ENCODE measurements around the gene ZSWIM4.
"Not testable (repeated sequence)": the region's sequence is repeated elsewhere in the genome, so short reads cannot be mapped to it uniquely, and the experiment has no call there.

ZSWIM4 gene

GRCh38 chr19:13794757-13795589 lies at the start of gene ZSWIM4:
ZSWIM4 (plus strand) TSS chr19:13795443; CDS start chr19:13795649, 206 bp downstream.
- peak; percentile 97 for DNase-seq

GRCh38 chr19:13747098-13747453 lies 48.2 kb upstream of the ZSWIM4 start:
- no peak for DNase-seq

- peak; percentile 38 for DNase-seq
Observed at GRCh38 chr19:13748169-13748828, 46.9 kb upstream of the ZSWIM4 start.

- DNase-seq: no peak
Observed at GRCh38 chr19:13751436-13751835, 43.8 kb upstream of the ZSWIM4 start.

- DNase-seq: not testable (repeated sequence)
Observed at GRCh38 chr19:13753622-13754021, 41.6 kb upstream of the ZSWIM4 start.

- no peak for DNase-seq
Observed at GRCh38 chr19:13756210-13756609, 39.0 kb upstream of the ZSWIM4 start.

GRCh38 chr19:13757805-13758772 lies 37.2 kb upstream of the ZSWIM4 start:
- DNase-seq: no peak

- no peak for DNase-seq
Observed at GRCh38 chr19:13758795-13759194, 36.4 kb upstream of the ZSWIM4 start.

- DNase-seq: no peak
Observed at GRCh38 chr19:13761423-13761822, 33.8 kb upstream of the ZSWIM4 start.

- no peak for DNase-seq
Observed at GRCh38 chr19:13762635-13763235, 32.5 kb upstream of the ZSWIM4 start.

- no peak for DNase-seq
Observed at GRCh38 chr19:13763265-13763664, 32.0 kb upstream of the ZSWIM4 start.

GRCh38 chr19:13764101-13764807 lies 31.0 kb upstream of the ZSWIM4 start, which contains the start of gene MRI1:
MRI1 (plus strand) TSS chr19:13764522; CDS start chr19:13764589, 67 bp downstream.
- DNase-seq: peak; percentile 71

GRCh38 chr19:13764821-13765394 lies 30.3 kb upstream of the ZSWIM4 start:
- DNase-seq: peak; percentile 27

GRCh38 chr19:13765395-13766094 lies 29.7 kb upstream of the ZSWIM4 start:
- DNase-seq: no peak

GRCh38 chr19:13766095-13766481 lies 29.2 kb upstream of the ZSWIM4 start:
- DNase-seq: no peak

GRCh38 chr19:13768510-13768909 lies 26.7 kb upstream of the ZSWIM4 start:
- no peak for DNase-seq

- no peak for DNase-seq
Observed at GRCh38 chr19:13770013-13770635, 25.1 kb upstream of the ZSWIM4 start.

- peak; percentile 90 for DNase-seq
Observed at GRCh38 chr19:13774217-13775191, 20.7 kb upstream of the ZSWIM4 start, which contains the start of gene C19orf53. C19orf53 (plus strand) TSS chr19:13774456; CDS start chr19:13774478, 22 bp downstream.

- DNase-seq: no peak
Observed at GRCh38 chr19:13778398-13778797, 16.8 kb upstream of the ZSWIM4 start.
